Small intestine (tissue), 7 donors: Measurements from ENCODE around the gene AKAP9. TPM values are rescaled to one million over a fixed set of nuclear protein-coding genes. Genes with fewer than 3 reads are reported as not detected.
"Not testable (repeated sequence)": the region's sequence is repeated elsewhere in the genome, so short reads cannot be mapped to it uniquely, and the experiment has no call there.

Experiments used
- DNase-seq, 2 donors: peaks; one replicate each; pipeline versions ENCODE4 v3.0.0 to v3.0.0-alpha.2; 2013
- FAIRE-seq: peaks from 2 replicates; lab custom pipeline; 2012; peaks lifted over from hg19 to GRCh38; lab: Jason Lieb, UNC
- H3K27ac ChIP-seq, 3 donors: one replicate each; pipeline ENCODE4 v1.5.1; 2013; ENCODE audit warnings: low read length in 2 of 3, mild to moderate bottlenecking in 2 of 3, control low read depth in 1 of 3, inconsistent platforms in 1 of 3, low read depth in 1 of 3, moderate library complexity in 1 of 3
- H3K27me3 ChIP-seq, 3 donors: one replicate each; pipeline ENCODE4 v1.6.1; 2013; ENCODE audit warnings: low read length in 3 of 3, inconsistent platforms in 1 of 3; ENCODE audit not compliant: control insufficient read depth in 3 of 3, insufficient read depth in 3 of 3
- H3K36me3 ChIP-seq, 3 donors: one replicate each; pipeline ENCODE4 v1.6.1; 2013; ENCODE audit warnings: low read length in 3 of 3, inconsistent platforms in 1 of 3, low read depth in 1 of 3, mild to moderate bottlenecking in 1 of 3, moderate library complexity in 1 of 3; ENCODE audit not compliant: control insufficient read depth in 3 of 3, insufficient read depth in 2 of 3
- H3K4me1 ChIP-seq, 3 donors: one replicate each; pipeline ENCODE4 v1.6.1; 2013; ENCODE audit warnings: low read length in 2 of 3, inconsistent platforms in 1 of 3, low read depth in 1 of 3, mild to moderate bottlenecking in 1 of 3, moderate library complexity in 1 of 3; ENCODE audit not compliant: control insufficient read depth in 3 of 3, insufficient read depth in 2 of 3
- H3K4me3 ChIP-seq, 3 donors: one replicate each; pipeline ENCODE4 v1.5.1; 2013; ENCODE audit warnings: low read length in 3 of 3, control low read depth in 1 of 3, inconsistent platforms in 1 of 3, low read depth in 1 of 3, mild to moderate bottlenecking in 1 of 3, moderate library complexity in 1 of 3
- H3K9me3 ChIP-seq, 2 donors: one replicate each; pipeline ENCODE4 v1.6.1; 2013; ENCODE audit warnings: low read depth in 1 of 2, low read length in 1 of 2; ENCODE audit not compliant: control insufficient read depth in 2 of 2, insufficient read depth in 1 of 2
- WGBS, 3 donors: extraction: QIAGEN DNeasy Blood & Tissue Kit; methylation state at CpG; one replicate each; pipeline ENCODE4 v1.1.7; 2013; 5-methylcytosine and 5-hydroxymethylcytosine counted together
- polyA plus RNA-seq, 4 donors: library from polyadenylated mRNA; stranded (reverse) in 3 of 4; unstranded in 1 of 4; fragments of 200-250 nt in 3 of 4; fragments of 120-200 nt in 1 of 4; gene quantifications; one replicate each; pipeline versions ENCODE4 v1.2.1 to v1.2.3, GENCODE V29; 2013
- donor health status: healthy with polysubstance abuse.
- donor health status: control.
- donor health status: control.
- donor health status: Bipolar disorder and iron deficiency.
- donor health status: healthy.

Gene AKAP9
- polyA plus RNA-seq, 4 donors = 22.1 to 118 (median 60.1) TPM

GRCh38 chr7:91999631-92000565 is 59.2 kb downstream of the AKAP9 start:
- Histone ChIP-seq H3K27ac (peak overlapping the region in 1 of 3 donors; percentile 40), H3K27me3 (no peaks in the 10 kb centered on the region), H3K9me3 (no peaks in the 10 kb centered on the region), H3K4me3 (no peak overlapping the region), H3K4me1 (no peaks in the 10 kb centered on the region), H3K36me3 (peaks cover 5 to 13% (median 12%) of the 10 kb centered on the region in 3 donors)
- no peak for FAIRE-seq
- 92 to 99% (median 94%) methylated on average over 2 of the region's 2 CpGs for WGBS, 3 donors
- no peak for DNase-seq

DNA sequence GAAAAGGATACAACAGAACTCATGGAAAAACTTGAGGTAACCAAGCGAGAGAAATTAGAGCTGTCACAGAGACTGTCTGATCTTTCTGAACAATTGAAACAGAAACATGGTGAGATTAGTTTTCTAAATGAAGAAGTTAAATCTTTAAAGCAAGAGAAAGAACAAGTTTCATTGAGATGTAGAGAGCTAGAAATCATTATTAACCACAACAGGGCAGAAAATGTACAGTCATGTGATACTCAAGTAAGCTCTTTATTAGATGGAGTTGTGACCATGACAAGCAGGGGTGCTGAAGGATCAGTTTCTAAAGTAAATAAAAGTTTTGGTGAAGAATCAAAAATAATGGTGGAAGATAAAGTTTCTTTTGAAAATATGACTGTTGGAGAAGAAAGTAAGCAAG is 62.1 kb downstream of the AKAP9 start:
- WGBS, 3 donors = 96 to 100% (median 98%) methylated on average over 1 of the region's 1 CpG
- H3K27me3 ChIP-seq = no peaks in the 10 kb centered on the region
- FAIRE-seq (no peak), DNase-seq (no peak)
- no peak overlapping the region for H3K27ac ChIP-seq
- no peaks in the 10 kb centered on the region for H3K9me3 ChIP-seq
- no peak overlapping the region for H3K4me3 ChIP-seq
- no peaks in the 10 kb centered on the region for H3K4me1 ChIP-seq
- peaks cover 2 to 15% (median 9%) of the 10 kb centered on the region in 3 donors for H3K36me3 ChIP-seq

GRCh38 chr7:92006046-92006445 is 65.4 kb downstream of the AKAP9 start:
- no peak overlapping the region for H3K4me3 ChIP-seq
- no peaks in the 10 kb centered on the region for H3K4me1 ChIP-seq
- H3K9me3 ChIP-seq = peaks cover 0 to 16% of the 10 kb centered on the region in 2 donors
- H3K27ac ChIP-seq = no peak overlapping the region
- H3K36me3 ChIP-seq = peaks cover 0 to 26% (median 3%) of the 10 kb centered on the region in 3 donors
- 94 to 100% (median 100%) methylated on average over 2 of the region's 2 CpGs for WGBS, 3 donors
- H3K27me3 ChIP-seq = no peaks in the 10 kb centered on the region
- DNase-seq = no peak
- FAIRE-seq = no peak

- WGBS, 3 donors = 91 to 95% (median 93%) methylated on average over 5 of the region's 5 CpGs
These were observed 69.6 kb downstream of the AKAP9 start for GRCh38 chr7:92010215-92010614.

GRCh38 chr7:92013611-92014010 is 72.9 kb downstream of the AKAP9 start:
- peaks cover 0 to 21% of the 10 kb centered on the region in 2 donors for H3K9me3 ChIP-seq
- H3K27me3 ChIP-seq = no peaks in the 10 kb centered on the region
- no peaks in the 10 kb centered on the region for H3K4me1 ChIP-seq
- peaks cover 0 to 24% (median 2%) of the 10 kb centered on the region in 3 donors for H3K36me3 ChIP-seq
- DNase-seq (no peak), FAIRE-seq (peak; percentile 44)
- no peak overlapping the region for H3K4me3 ChIP-seq
- H3K27ac ChIP-seq = no peak overlapping the region

More at GRCh38 chr7:92010215-92010614, 69.6 kb downstream of the AKAP9 start:
- Histone ChIP-seq H3K27ac (no peak overlapping the region), H3K4me1 (no peaks in the 10 kb centered on the region), H3K27me3 (no peaks in the 10 kb centered on the region), H3K9me3 (peaks cover 0 to 21% of the 10 kb centered on the region in 2 donors), H3K36me3 (peaks cover 0 to 36% (median 3%) of the 10 kb centered on the region in 3 donors), H3K4me3 (no peak overlapping the region)
- FAIRE-seq (no peak), DNase-seq (no peak)

- no peak for FAIRE-seq
- H3K36me3 ChIP-seq = peaks cover 5 to 19% (median 8%) of the 10 kb centered on the region in 3 donors
- H3K27ac ChIP-seq = no peak overlapping the region
These were observed 80.0 kb downstream of the AKAP9 start for GRCh38 chr7:92020636-92021035.

GRCh38 chr7:92025260-92025659 is 84.6 kb downstream of the AKAP9 start:
- WGBS, 3 donors = 79 to 93% (median 89%) methylated on average over 3 of the region's 3 CpGs
- H3K27ac ChIP-seq = no peak overlapping the region
- DNase-seq (no peak), FAIRE-seq (no peak)
- H3K4me1 ChIP-seq = no peaks in the 10 kb centered on the region
- peaks cover 11 to 24% (median 16%) of the 10 kb centered on the region in 3 donors for H3K36me3 ChIP-seq
- H3K27me3 ChIP-seq = no peaks in the 10 kb centered on the region
- peaks cover 0 to 16% of the 10 kb centered on the region in 2 donors for H3K9me3 ChIP-seq
- H3K4me3 ChIP-seq = no peak overlapping the region

More at GRCh38 chr7:92020636-92021035, 80.0 kb downstream of the AKAP9 start:
- no peak for DNase-seq
- H3K9me3 ChIP-seq = no peaks in the 10 kb centered on the region
- no peaks in the 10 kb centered on the region for H3K27me3 ChIP-seq
- no peaks in the 10 kb centered on the region for H3K4me1 ChIP-seq
- H3K4me3 ChIP-seq = no peak overlapping the region

DNA sequence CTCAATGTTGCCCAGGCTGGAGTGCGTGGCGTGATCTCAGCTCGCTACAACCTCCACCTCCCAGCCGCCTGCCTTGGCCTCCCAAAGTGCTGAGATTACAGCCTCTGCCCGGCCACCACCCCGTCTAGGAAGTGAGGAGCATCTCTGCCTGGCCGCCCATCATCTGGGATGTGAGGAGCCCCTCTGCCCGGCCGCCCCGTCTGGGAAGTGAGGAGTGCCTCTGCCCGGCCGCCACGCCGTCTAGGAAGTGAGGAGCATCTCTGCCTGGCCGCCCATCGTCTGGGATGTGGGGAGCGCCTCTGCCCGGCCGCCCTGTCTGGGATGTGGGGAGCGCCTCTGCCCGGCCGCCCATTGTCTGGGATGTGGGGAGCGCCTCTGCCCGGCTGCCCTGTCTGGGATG is 86.0 kb downstream of the AKAP9 start:
- Histone ChIP-seq H3K9me3 (peaks cover 0 to 16% of the 10 kb centered on the region in 2 donors), H3K36me3 (peaks cover 11 to 23% (median 18%) of the 10 kb centered on the region in 3 donors)
- not testable (repeated sequence) for H3K27me3 ChIP-seq, H3K27ac ChIP-seq, H3K4me1 ChIP-seq, FAIRE-seq, H3K4me3 ChIP-seq, DNase-seq
- WGBS, 3 donors = 98 to 99% (median 98%) methylated on average over 19 to 24 of the region's 24 CpGs
